Breast epithelium (tissue), 4 donors: ENCODE data around the gene IL12A. TPM values are rescaled to one million over a fixed set of nuclear protein-coding genes. Genes with fewer than 3 reads are reported as not detected.

ENCODE experiments used
- DNase-seq, 2 donors: peaks; one replicate each; pipeline ENCODE4 v3.0.0-alpha.2; 2019; ENCODE audit warnings: low spot score in 2 of 2
- H3K27ac ChIP-seq, 2 donors: fragments of 200-600 bp; sonication (generic) in 1 of 2; one replicate each; pipeline ENCODE4 v1.5.1; 2016 to 2019; ENCODE audit warnings: mild to moderate bottlenecking in 1 of 2
- H3K27me3 ChIP-seq, 2 donors: fragments of 200-600 bp; sonication (generic) in 1 of 2; one replicate each; pipeline versions ENCODE4 v1.5.1 to v1.6.0; 2017 to 2019; ENCODE audit warnings: control low read depth in 1 of 2, mild to moderate bottlenecking in 1 of 2
- H3K36me3 ChIP-seq: fragments of 200-600 bp; one replicate; pipeline ENCODE4 v1.5.1; 2019
- H3K4me1 ChIP-seq, 2 donors: fragments of 200-600 bp; sonication (generic); one replicate each; pipeline ENCODE4 v1.5.1; 2016 to 2019; ENCODE audit warnings: control low read depth in 1 of 2
- H3K4me3 ChIP-seq, 3 donors: fragments of 200-600 bp; sonication (generic); 1 replicate in 2 of 3; 2 replicates in 1 of 3; pipeline ENCODE4 v1.5.1; 2016 to 2019; ENCODE audit warnings: mild to moderate bottlenecking in 3 of 3, moderate library complexity in 2 of 3
- H3K9me3 ChIP-seq, 2 donors: fragments of 200-600 bp; sonication (generic) in 1 of 2; one replicate each; pipeline ENCODE4 v1.5.1; 2016 to 2019; ENCODE audit warnings: control low read depth in 1 of 2
- CTCF ChIP-seq, 3 donors: fragments of 450-650 bp; IDR thresholded peaks; one replicate each; pipeline ENCODE4 v1.5.1; 2016 to 2017; ENCODE audit warnings: antibody characterized with exemption in 3 of 3, mild to moderate bottlenecking in 3 of 3, moderate library complexity in 3 of 3
- POLR2A ChIP-seq: fragments of 450-650 bp; IDR thresholded peaks from one replicate; pipeline ENCODE4 v1.6.1; 2016; ENCODE audit warnings: antibody characterized with exemption, mild to moderate bottlenecking, moderate library complexity
- POLR2AphosphoS5 ChIP-seq, 3 donors: sonication (generic); formaldehyde crosslinking; IDR thresholded peaks; one replicate each; pipeline ENCODE4 v1.6.1; 2017; ENCODE audit warnings: antibody characterized with exemption in 3 of 3
- intact Hi-C: fragments of 100-400 bp; cut with DNase I; formaldehyde crosslinking; loops from one replicate; pipeline ENCODE4 v1.15.1; 2023; ENCODE audit warnings: low total_unique reads
- total RNA-seq, 3 donors: library from RNA; depleted of rRNA; stranded (reverse); fragments of >200 nt; gene quantifications; one replicate each; pipeline ENCODE4 v1.1.0, GENCODE V29; 2016

Gene IL12A
- total RNA-seq, 3 donors from 2014 or later: 0.98 TPM; not detected in 2

DNA sequence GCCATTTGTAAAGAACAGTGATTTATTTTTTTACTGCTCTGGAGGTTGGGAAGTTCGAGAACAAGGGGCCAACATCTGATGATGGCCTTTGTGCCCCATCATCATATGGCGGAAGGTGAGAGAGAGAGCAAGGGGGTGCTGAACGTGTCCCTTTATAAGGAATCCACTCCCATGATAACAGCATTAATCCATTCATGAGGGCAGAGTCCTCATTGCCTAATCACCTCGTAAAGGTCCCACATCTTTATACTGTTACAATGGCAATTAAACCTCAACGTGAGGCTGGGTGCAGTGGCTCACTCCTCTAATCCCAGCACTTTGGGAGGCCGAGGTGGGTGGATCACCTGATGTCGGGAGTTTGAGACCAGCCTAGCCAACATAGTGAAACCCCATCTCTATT is 8.3 kb downstream of the IL12A start:
- Histone ChIP-seq H3K27me3 (no peaks in the 10 kb centered on the region), H3K36me3 (no peaks in the 10 kb centered on the region), H3K4me1 (no peaks in the 10 kb centered on the region), H3K4me3 (no peak overlapping the region), H3K9me3 (no peaks in the 10 kb centered on the region), H3K27ac (no peak overlapping the region)
- DNase-seq: no peak
- TF ChIP-seq POLR2A (no peak), CTCF (IDR thresholded peaks at IDR 0.05) (no peak), POLR2AphosphoS5 (IDR thresholded peaks at IDR 0.05) (no peak)
- intact Hi-C loops: no loop called here

- H3K9me3 ChIP-seq: no peaks in the 10 kb centered on the region
- intact Hi-C loops: no loop called here
These were observed 12.6 kb downstream of the IL12A start for GRCh38 chr3:160001148-160001760.

DNA sequence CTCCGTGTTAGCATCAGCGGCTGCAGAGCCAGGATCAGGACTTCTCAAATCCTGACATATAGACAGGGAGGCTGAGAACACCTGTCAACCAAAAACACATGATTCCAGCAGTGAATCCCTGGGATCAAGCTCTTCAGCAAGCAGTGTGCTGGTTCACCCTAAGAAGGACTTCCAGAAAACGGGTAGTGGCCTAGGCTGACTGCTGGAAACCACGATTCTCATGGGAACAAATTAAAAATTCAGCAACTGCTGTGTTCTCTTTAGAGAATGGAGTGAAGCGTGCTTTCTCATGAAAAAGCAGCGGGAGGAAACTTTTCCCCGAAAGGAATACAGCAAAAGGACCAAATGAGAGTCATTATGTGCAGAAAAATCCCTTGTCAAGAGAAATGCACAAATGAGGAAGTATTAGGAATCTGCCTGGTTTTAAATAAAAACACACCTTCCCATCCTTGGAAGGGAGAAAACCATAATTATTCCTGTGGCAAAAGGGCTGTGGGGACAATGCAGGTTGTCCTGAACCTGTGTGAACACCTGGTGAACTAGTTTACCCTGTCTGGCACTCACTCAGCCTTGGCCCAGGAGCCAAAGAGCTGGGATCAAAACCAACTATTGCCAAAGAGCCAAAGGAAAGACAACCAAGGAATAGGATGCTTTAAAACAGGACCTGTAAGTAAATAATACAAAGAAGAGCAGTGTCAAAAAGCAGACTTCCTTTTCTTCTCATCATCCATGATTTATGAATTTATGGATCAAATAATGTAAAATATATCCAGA is 13.4 kb downstream of the IL12A start:
- no peak overlapping the region for H3K4me3 ChIP-seq
- H3K4me1 ChIP-seq: no peaks in the 10 kb centered on the region
- H3K9me3 ChIP-seq: no peaks in the 10 kb centered on the region
- peak in 1 of 2 donors; percentile 61 for DNase-seq
- H3K27ac ChIP-seq: no peak overlapping the region
- intact Hi-C loops: no loop called here
- TF ChIP-seq POLR2AphosphoS5 (IDR thresholded peaks at IDR 0.05) (no peak), POLR2A (no peak), CTCF (IDR thresholded peaks at IDR 0.05) (no peak)
- H3K36me3 ChIP-seq: no peaks in the 10 kb centered on the region
- H3K27me3 ChIP-seq: no peaks in the 10 kb centered on the region

More at GRCh38 chr3:160001148-160001760, 12.6 kb downstream of the IL12A start:
- H3K4me3 ChIP-seq: no peak overlapping the region
- TF ChIP-seq CTCF (IDR thresholded peaks at IDR 0.05) (no peak), POLR2A (no peak), POLR2AphosphoS5 (IDR thresholded peaks at IDR 0.05) (no peak)
- no peaks in the 10 kb centered on the region for H3K4me1 ChIP-seq
- no peaks in the 10 kb centered on the region for H3K36me3 ChIP-seq
- H3K27ac ChIP-seq: no peak overlapping the region
- no peak for DNase-seq
- H3K27me3 ChIP-seq: no peaks in the 10 kb centered on the region

GRCh38 chr3:160003520-160004128 is 15.0 kb downstream of the IL12A start:
- no peak for DNase-seq
- Histone ChIP-seq H3K9me3 (no peaks in the 10 kb centered on the region), H3K27me3 (no peaks in the 10 kb centered on the region), H3K27ac (no peak overlapping the region), H3K4me1 (no peaks in the 10 kb centered on the region), H3K4me3 (no peak overlapping the region), H3K36me3 (no peaks in the 10 kb centered on the region)
- intact Hi-C loops: no loop called here
- peak in 1 of 3 donors; percentile 15 for TF ChIP-seq CTCF (IDR thresholded peaks at IDR 0.05)
- no peak for TF ChIP-seq POLR2AphosphoS5 (IDR thresholded peaks at IDR 0.05)
- TF ChIP-seq POLR2A: no peak

DNA sequence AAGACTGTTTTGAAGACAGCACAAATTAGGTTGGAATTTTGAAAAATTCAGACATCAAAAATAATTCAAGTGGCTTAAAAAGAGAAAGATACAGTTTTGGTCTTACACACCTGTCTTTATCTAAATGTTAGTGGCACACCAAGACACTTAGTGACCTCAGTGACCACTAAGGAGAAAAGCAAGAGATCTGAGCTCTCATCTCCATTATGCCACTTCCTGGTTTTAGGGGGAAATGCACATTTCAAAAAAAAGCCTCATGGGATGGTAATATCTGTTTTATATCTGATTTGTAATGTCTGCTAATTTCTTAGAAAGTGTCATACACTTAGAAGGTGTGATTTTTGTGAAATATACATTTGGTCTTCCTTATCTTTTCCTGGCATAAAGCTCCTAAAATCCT is 16.4 kb downstream of the IL12A start:
- intact Hi-C loops: no loop called here
- H3K36me3 ChIP-seq: no peaks in the 10 kb centered on the region
- no peaks in the 10 kb centered on the region for H3K9me3 ChIP-seq

More for the DNA sequence above, 16.4 kb downstream of the IL12A start:
- H3K27me3 ChIP-seq: no peaks in the 10 kb centered on the region
- H3K4me1 ChIP-seq: no peaks in the 10 kb centered on the region
- H3K27ac ChIP-seq: no peak overlapping the region
- no peak for TF ChIP-seq POLR2AphosphoS5 (IDR thresholded peaks at IDR 0.05)
- no peak for TF ChIP-seq POLR2A
- TF ChIP-seq CTCF (IDR thresholded peaks at IDR 0.05): no peak
- no peak for DNase-seq
- no peak overlapping the region for H3K4me3 ChIP-seq
